Calu3 (cell line): ENCODE measurements around the gene FBXL17. TPM values are rescaled to one million over a fixed set of nuclear protein-coding genes. Genes with fewer than 3 reads are reported as not detected.

Source experiments
- BruUV-seq: library from RNA; stranded (reverse); fragments of 400-500 nt; replicated peaks from 2 replicates; lab custom pipeline; 2021; lab: Mats Ljungman, UMichigan
- CTCF ChIA-PET: fragments of 300-600 bp; sonication (Branson Sonifier 250); formaldehyde crosslinking; loops from one replicate; lab custom pipeline; 2022; ENCODE audit warnings: antibody characterized with exemption; lab: Charles Lee
- DNase-seq: peaks from one replicate; pipeline ENCODE4 v3.0.0; 2022
- H3K27ac Mint-ChIP-seq: one replicate; pipeline ENCODE4 v1.8.0; 2022; ENCODE audit warnings: mixed read lengths; ENCODE audit not compliant: unreplicated experiment
- H3K27me3 Mint-ChIP-seq: one replicate; pipeline ENCODE4 v1.8.0; 2022; ENCODE audit warnings: mixed read lengths; ENCODE audit not compliant: unreplicated experiment
- H3K36me3 Mint-ChIP-seq: one replicate; pipeline ENCODE4 v1.8.0; 2022; ENCODE audit warnings: mild to moderate bottlenecking, moderate library complexity, mixed read lengths; ENCODE audit not compliant: insufficient read depth, unreplicated experiment
- H3K4me1 Mint-ChIP-seq: one replicate; pipeline ENCODE4 v1.8.0; 2022; ENCODE audit warnings: mild to moderate bottlenecking, low read depth, mixed read lengths; ENCODE audit not compliant: unreplicated experiment
- H3K4me3 Mint-ChIP-seq: one replicate; pipeline ENCODE4 v1.8.0; 2022; ENCODE audit warnings: mild to moderate bottlenecking, low read depth, moderate library complexity, mixed read lengths; ENCODE audit not compliant: unreplicated experiment
- H3K9me3 Mint-ChIP-seq: one replicate; pipeline ENCODE4 v1.8.0; 2022; ENCODE audit warnings: low read depth, mixed read lengths; ENCODE audit not compliant: unreplicated experiment
- intact Hi-C: fragments of 100-400 bp; cut with micrococcal nuclease; formaldehyde crosslinking; loops from one replicate; pipeline ENCODE4 v1.10.0; 2022; ENCODE audit not compliant: unreplicated experiment
- total RNA-seq: library from RNA; stranded (reverse); gene quantifications from 2 replicates; pipeline ENCODE4 v1.2.3, GENCODE V29; 2022
- TF ChIP-seq, protein P1 (sequence below): fragments of 200-600 bp; IDR thresholded peaks from one replicate; pipeline ENCODE4 v1.8.0; 2022; ENCODE audit warnings: antibody characterized with exemption; ENCODE audit not compliant: unreplicated experiment

Gene FBXL17
- total RNA-seq, 1 experiment from 2014 or later = 19.6 TPM

- CTCF ChIA-PET = no interaction called here
- no peaks in the 10 kb centered on the region for H3K9me3 Mint-ChIP-seq
- H3K4me3 Mint-ChIP-seq = no peak overlapping the region
- intact Hi-C loops = no loop called here
- no peak overlapping the region for H3K27ac Mint-ChIP-seq
- H3K4me1 Mint-ChIP-seq = no peaks in the 10 kb centered on the region
- no peak for DNase-seq
- TF ChIP-seq, protein P1, sequence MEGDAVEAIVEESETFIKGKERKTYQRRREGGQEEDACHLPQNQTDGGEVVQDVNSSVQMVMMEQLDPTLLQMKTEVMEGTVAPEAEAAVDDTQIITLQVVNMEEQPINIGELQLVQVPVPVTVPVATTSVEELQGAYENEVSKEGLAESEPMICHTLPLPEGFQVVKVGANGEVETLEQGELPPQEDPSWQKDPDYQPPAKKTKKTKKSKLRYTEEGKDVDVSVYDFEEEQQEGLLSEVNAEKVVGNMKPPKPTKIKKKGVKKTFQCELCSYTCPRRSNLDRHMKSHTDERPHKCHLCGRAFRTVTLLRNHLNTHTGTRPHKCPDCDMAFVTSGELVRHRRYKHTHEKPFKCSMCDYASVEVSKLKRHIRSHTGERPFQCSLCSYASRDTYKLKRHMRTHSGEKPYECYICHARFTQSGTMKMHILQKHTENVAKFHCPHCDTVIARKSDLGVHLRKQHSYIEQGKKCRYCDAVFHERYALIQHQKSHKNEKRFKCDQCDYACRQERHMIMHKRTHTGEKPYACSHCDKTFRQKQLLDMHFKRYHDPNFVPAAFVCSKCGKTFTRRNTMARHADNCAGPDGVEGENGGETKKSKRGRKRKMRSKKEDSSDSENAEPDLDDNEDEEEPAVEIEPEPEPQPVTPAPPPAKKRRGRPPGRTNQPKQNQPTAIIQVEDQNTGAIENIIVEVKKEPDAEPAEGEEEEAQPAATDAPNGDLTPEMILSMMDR = no peak
- no peaks in the 10 kb centered on the region for H3K27me3 Mint-ChIP-seq
- no TSS peak for BruUV-seq
- H3K36me3 Mint-ChIP-seq = no peaks in the 10 kb centered on the region
These were observed 54.9 kb downstream of the FBXL17 start for GRCh38 chr5:108326982-108327381.

GRCh38 chr5:108324886-108325285, 57.0 kb downstream of the FBXL17 start:
- Mint-ChIP-seq H3K4me1 (no peaks in the 10 kb centered on the region), H3K27ac (no peak overlapping the region), H3K9me3 (no peaks in the 10 kb centered on the region), H3K27me3 (no peaks in the 10 kb centered on the region), H3K36me3 (no peaks in the 10 kb centered on the region), H3K4me3 (no peak overlapping the region)
- TF ChIP-seq, protein P1 = no peak
- intact Hi-C loops = no loop called here
- CTCF ChIA-PET = no interaction called here
- no peak for DNase-seq
- no TSS peak for BruUV-seq

GRCh38 chr5:108321341-108321740, 60.6 kb downstream of the FBXL17 start:
- H3K9me3 Mint-ChIP-seq = no peaks in the 10 kb centered on the region
- H3K36me3 Mint-ChIP-seq = no peaks in the 10 kb centered on the region
- intact Hi-C loops = no loop called here
- H3K27ac Mint-ChIP-seq = no peak overlapping the region
- no peak for DNase-seq
- H3K4me3 Mint-ChIP-seq = no peak overlapping the region
- no peaks in the 10 kb centered on the region for H3K4me1 Mint-ChIP-seq
- CTCF ChIA-PET = no interaction called here
- no peaks in the 10 kb centered on the region for H3K27me3 Mint-ChIP-seq
- TF ChIP-seq, protein P1 = no peak
- BruUV-seq = no TSS peak

GRCh38 chr5:108320231-108320630, 61.7 kb downstream of the FBXL17 start:
- BruUV-seq = no TSS peak
- H3K27me3 Mint-ChIP-seq = no peaks in the 10 kb centered on the region
- CTCF ChIA-PET = no interaction called here

More at GRCh38 chr5:108320231-108320630, 61.7 kb downstream of the FBXL17 start:
- Mint-ChIP-seq H3K9me3 (no peaks in the 10 kb centered on the region), H3K4me3 (no peak overlapping the region), H3K4me1 (no peaks in the 10 kb centered on the region), H3K27ac (no peak overlapping the region), H3K36me3 (no peaks in the 10 kb centered on the region)
- intact Hi-C loops = no loop called here
- DNase-seq = no peak
- TF ChIP-seq, protein P1 = no peak
